HEK293 (cell line): ENCODE results near the gene STXBP3.

Source experiments
- CTCF ChIA-PET: fragments of 350-600 bp; formaldehyde crosslinking; extraction: SDS; loops from one replicate; lab custom pipeline; 2021; ENCODE audit warnings: antibody characterized with exemption; lab: Yijun Ruan, JAX
- POLR2A ChIA-PET: fragments of 300-600 bp; formaldehyde crosslinking; extraction: SDS; loops from one replicate; lab custom pipeline; 2020; ENCODE audit warnings: antibody characterized with exemption, inconsistent platforms; lab: Yijun Ruan, JAX
- H3K27ac ChIP-seq: fragments of 200-500 bp; sonication (Bioruptor generic); 2 replicates; pipeline ENCODE4 v1.5.1; 2014; ENCODE audit warnings: low read depth, low read length, control low read depth, inconsistent platforms; ENCODE audit errors: extremely low read depth
- H3K36me3 ChIP-seq, 2 experiments: fragments of 200-500 bp in 1 of 2; sonication (Bioruptor generic) in 1 of 2; 1 replicate in 1 of 2; 2 replicates in 1 of 2; pipeline ENCODE4 v1.5.1; 2014 to 2017; ENCODE audit warnings: inconsistent platforms in 2 of 2, low read length in 2 of 2; ENCODE audit not compliant: control insufficient read depth in 2 of 2, insufficient read depth in 1 of 2
- H3K4me1 ChIP-seq: fragments of 200-500 bp; sonication (Bioruptor generic); 2 replicates; pipeline ENCODE4 v1.5.1; 2014; ENCODE audit warnings: mild to moderate bottlenecking, low read length, inconsistent platforms; ENCODE audit not compliant: control insufficient read depth, insufficient read depth
- H3K4me3 ChIP-seq: 2 replicates; pipeline ENCODE4 v1.5.1; 2011; ENCODE audit warnings: low read depth, mild to moderate bottlenecking, control low read depth, low read length, moderate library complexity
- H3K9me3 ChIP-seq: fragments of 200-500 bp; sonication (Bioruptor generic); 2 replicates; pipeline ENCODE4 v1.5.1; 2014; ENCODE audit warnings: low read depth, low read length, inconsistent platforms; ENCODE audit not compliant: control insufficient read depth, insufficient read depth
- EGR2 ChIP-seq: fragments of 450-650 bp; formaldehyde crosslinking; IDR thresholded peaks from 2 replicates; pipeline ENCODE4 v1.5.1; 2016; ENCODE audit warnings: low read depth, missing biosample characterization, missing genetic modification characterization
- GLI4 ChIP-seq: fragments of 450-650 bp; formaldehyde crosslinking; IDR thresholded peaks from 2 replicates; pipeline ENCODE4 v1.5.1; 2016; ENCODE audit warnings: missing biosample characterization, missing genetic modification characterization
- GLIS1 ChIP-seq: fragments of 450-650 bp; formaldehyde crosslinking; IDR thresholded peaks from 2 replicates; pipeline ENCODE4 v1.5.1; 2016; ENCODE audit warnings: missing biosample characterization, missing genetic modification characterization
- KLF17 ChIP-seq: fragments of 450-650 bp; formaldehyde crosslinking; IDR thresholded peaks from 2 replicates; pipeline ENCODE4 v1.5.1; 2016; ENCODE audit warnings: missing biosample characterization, missing genetic modification characterization
- PBX3 ChIP-seq: sonication (generic); formaldehyde crosslinking; IDR thresholded peaks from 2 replicates; pipeline ENCODE4 v1.8.1; 2022; ENCODE audit warnings: mild to moderate bottlenecking, moderate library complexity, missing genetic modification reagents
- ZBTB17 ChIP-seq: fragments of 450-650 bp; formaldehyde crosslinking; IDR thresholded peaks from 2 replicates; pipeline ENCODE4 v1.5.1; 2016; ENCODE audit warnings: missing biosample characterization, missing genetic modification characterization
- ZBTB26 ChIP-seq: fragments of 450-650 bp; formaldehyde crosslinking; optimal IDR thresholded peaks from 2 replicates; pipeline ENCODE3; 2016; ENCODE audit warnings: missing biosample characterization, mild to moderate bottlenecking, missing genetic modification characterization
- ZFP69B ChIP-seq: fragments of 450-650 bp; formaldehyde crosslinking; IDR thresholded peaks from 2 replicates; pipeline ENCODE4 v1.5.1; 2016; ENCODE audit warnings: missing biosample characterization, missing genetic modification characterization
- ZNF132 ChIP-seq: fragments of 450-650 bp; formaldehyde crosslinking; IDR thresholded peaks from 2 replicates; pipeline ENCODE4 v1.5.1; 2017; ENCODE audit warnings: missing biosample characterization, missing genetic modification characterization, borderline replicate concordance
- ZNF23 ChIP-seq: fragments of 450-650 bp; formaldehyde crosslinking; IDR thresholded peaks from 2 replicates; pipeline ENCODE4 v1.5.1; 2016; ENCODE audit warnings: missing biosample characterization, missing genetic modification characterization, borderline replicate concordance
- ZNF26 ChIP-seq: fragments of 450-650 bp; formaldehyde crosslinking; IDR thresholded peaks from 2 replicates; pipeline ENCODE4 v1.5.1; 2016; ENCODE audit warnings: missing biosample characterization, missing genetic modification characterization
- ZNF274 ChIP-seq, 2 experiments: fragments of 200-500 bp in 1 of 2; fragments of 450-650 bp in 1 of 2; sonication (Bioruptor generic) in 1 of 2; formaldehyde crosslinking in 1 of 2; IDR thresholded peaks; 2 replicates each; pipeline versions ENCODE4 v1.5.1 to v1.6.1; 2014 to 2016; ENCODE audit warnings: borderline replicate concordance in 1 of 2, inconsistent platforms in 1 of 2, low read length in 1 of 2, missing biosample characterization in 1 of 2, missing genetic modification characterization in 1 of 2
- ZNF324 ChIP-seq: fragments of 450-650 bp; formaldehyde crosslinking; IDR thresholded peaks from 2 replicates; pipeline ENCODE4 v1.5.1; 2016; ENCODE audit warnings: missing biosample characterization, missing genetic modification characterization
- ZNF341 ChIP-seq: fragments of 450-650 bp; formaldehyde crosslinking; IDR thresholded peaks from 2 replicates; pipeline ENCODE4; 2016; ENCODE audit warnings: low read depth, missing biosample characterization, missing genetic modification characterization
- ZNF366 ChIP-seq: fragments of 450-650 bp; formaldehyde crosslinking; conservative IDR thresholded peaks from 2 replicates; pipeline ENCODE4 v1.5.1; 2016; ENCODE audit warnings: missing biosample characterization, missing genetic modification characterization
- ZNF416 ChIP-seq: fragments of 450-650 bp; formaldehyde crosslinking; IDR thresholded peaks from 2 replicates; pipeline ENCODE4 v1.5.1; 2016; ENCODE audit warnings: missing biosample characterization, missing genetic modification characterization
- ZNF48 ChIP-seq: fragments of 450-650 bp; formaldehyde crosslinking; IDR thresholded peaks from 2 replicates; pipeline ENCODE4 v1.5.1; 2016; ENCODE audit warnings: missing biosample characterization, missing genetic modification characterization
- ZNF530 ChIP-seq: fragments of 450-650 bp; formaldehyde crosslinking; IDR thresholded peaks from 2 replicates; pipeline ENCODE4 v1.5.1; 2016; ENCODE audit warnings: low read depth, missing biosample characterization, missing genetic modification characterization
- ZNF624 ChIP-seq: fragments of 450-650 bp; formaldehyde crosslinking; IDR thresholded peaks from 2 replicates; pipeline ENCODE4 v1.5.1; 2017; ENCODE audit warnings: missing biosample characterization, missing genetic modification characterization
- ZNF830 ChIP-seq: fragments of 450-650 bp; IDR thresholded peaks from 2 replicates; pipeline ENCODE4 v1.5.0; 2018; ENCODE audit warnings: missing biosample characterization, missing genetic modification characterization, low read depth, mild to moderate bottlenecking, moderate library complexity
- ZNF843 ChIP-seq: fragments of 450-650 bp; formaldehyde crosslinking; IDR thresholded peaks from 2 replicates; pipeline ENCODE4 v1.5.1; 2016; ENCODE audit warnings: missing biosample characterization, missing genetic modification characterization
- TF ChIP-seq, protein P1 (sequence below): fragments of 450-650 bp; formaldehyde crosslinking; IDR thresholded peaks from 2 replicates; pipeline ENCODE4 v1.5.1; 2016; ENCODE audit warnings: missing biosample characterization, missing genetic modification characterization, borderline replicate concordance
- TF ChIP-seq, protein P2 (sequence below): IDR thresholded peaks from 2 replicates; pipeline ENCODE4 v1.6.1; 2011; ENCODE audit warnings: mild to moderate bottlenecking, low read depth, low read length, borderline replicate concordance

STXBP3 gene

GRCh38 chr1:108758796-108759195 is 12.3 kb downstream of the STXBP3 start:
- TF ChIP-seq ZNF416 (tag by site-specific recombination) (no peak), ZFP69B (tag by site-specific recombination) (no peak), PBX3 (no peak), EGR2 (tag by site-specific recombination) (no peak), KLF17 (tag by site-specific recombination) (no peak), ZNF324 (tag by site-specific recombination) (no peak), ZNF23 (tag by site-specific recombination) (no peak)
- TF ChIP-seq, all 188 proteins: peak for 0
- POLR2A ChIA-PET: no interaction called here
- CTCF ChIA-PET: interaction anchor here (0.6 kb wide), 1 partner anchor 772 kb away, joined by 3 read pairs; no protein-coding TSS in a partner anchor
- peaks cover 52 to 62% of the 10 kb centered on the region in 2 experiments for H3K36me3 ChIP-seq
- H3K27ac ChIP-seq: no peak overlapping the region
- H3K4me3 ChIP-seq: no peak overlapping the region
- no peaks in the 10 kb centered on the region for H3K4me1 ChIP-seq
- H3K9me3 ChIP-seq: no peaks in the 10 kb centered on the region

- H3K4me3 ChIP-seq: no peak overlapping the region
- no peaks in the 10 kb centered on the region for H3K4me1 ChIP-seq
- ChIA-PET POLR2A (no interaction called here), CTCF (no interaction called here)
- no peak overlapping the region for H3K27ac ChIP-seq
- H3K36me3 ChIP-seq: peaks cover 11 to 52% of the 10 kb centered on the region in 2 experiments
- no peaks in the 10 kb centered on the region for H3K9me3 ChIP-seq
- TF ChIP-seq ZNF843 (tag by site-specific recombination) (no peak), ZNF26 (tag by site-specific recombination) (no peak), ZNF530 (tag by site-specific recombination) (no peak), ZNF624 (tag by site-specific recombination) (no peak), ZNF830 (tag by site-specific recombination) (no peak), GLI4 (tag by site-specific recombination) (no peak), ZBTB26 (tag by site-specific recombination) (no peak), ZNF366 (no peak), GLIS1 (tag by site-specific recombination) (no peak), ZNF341 (tag by site-specific recombination) (no peak), ZBTB17 (tag by site-specific recombination) (no peak), ZNF48 (tag by site-specific recombination) (no peak), ZNF132 (tag by site-specific recombination) (no peak), ZNF274 (IDR thresholded peaks at IDR 0.05; ENCODE audit: low read length) (no peak), ZNF274 (tag by site-specific recombination; IDR thresholded peaks at IDR 0.05; ENCODE audit: borderline replicate concordance) (no peak)
- TF ChIP-seq, protein P1, sequence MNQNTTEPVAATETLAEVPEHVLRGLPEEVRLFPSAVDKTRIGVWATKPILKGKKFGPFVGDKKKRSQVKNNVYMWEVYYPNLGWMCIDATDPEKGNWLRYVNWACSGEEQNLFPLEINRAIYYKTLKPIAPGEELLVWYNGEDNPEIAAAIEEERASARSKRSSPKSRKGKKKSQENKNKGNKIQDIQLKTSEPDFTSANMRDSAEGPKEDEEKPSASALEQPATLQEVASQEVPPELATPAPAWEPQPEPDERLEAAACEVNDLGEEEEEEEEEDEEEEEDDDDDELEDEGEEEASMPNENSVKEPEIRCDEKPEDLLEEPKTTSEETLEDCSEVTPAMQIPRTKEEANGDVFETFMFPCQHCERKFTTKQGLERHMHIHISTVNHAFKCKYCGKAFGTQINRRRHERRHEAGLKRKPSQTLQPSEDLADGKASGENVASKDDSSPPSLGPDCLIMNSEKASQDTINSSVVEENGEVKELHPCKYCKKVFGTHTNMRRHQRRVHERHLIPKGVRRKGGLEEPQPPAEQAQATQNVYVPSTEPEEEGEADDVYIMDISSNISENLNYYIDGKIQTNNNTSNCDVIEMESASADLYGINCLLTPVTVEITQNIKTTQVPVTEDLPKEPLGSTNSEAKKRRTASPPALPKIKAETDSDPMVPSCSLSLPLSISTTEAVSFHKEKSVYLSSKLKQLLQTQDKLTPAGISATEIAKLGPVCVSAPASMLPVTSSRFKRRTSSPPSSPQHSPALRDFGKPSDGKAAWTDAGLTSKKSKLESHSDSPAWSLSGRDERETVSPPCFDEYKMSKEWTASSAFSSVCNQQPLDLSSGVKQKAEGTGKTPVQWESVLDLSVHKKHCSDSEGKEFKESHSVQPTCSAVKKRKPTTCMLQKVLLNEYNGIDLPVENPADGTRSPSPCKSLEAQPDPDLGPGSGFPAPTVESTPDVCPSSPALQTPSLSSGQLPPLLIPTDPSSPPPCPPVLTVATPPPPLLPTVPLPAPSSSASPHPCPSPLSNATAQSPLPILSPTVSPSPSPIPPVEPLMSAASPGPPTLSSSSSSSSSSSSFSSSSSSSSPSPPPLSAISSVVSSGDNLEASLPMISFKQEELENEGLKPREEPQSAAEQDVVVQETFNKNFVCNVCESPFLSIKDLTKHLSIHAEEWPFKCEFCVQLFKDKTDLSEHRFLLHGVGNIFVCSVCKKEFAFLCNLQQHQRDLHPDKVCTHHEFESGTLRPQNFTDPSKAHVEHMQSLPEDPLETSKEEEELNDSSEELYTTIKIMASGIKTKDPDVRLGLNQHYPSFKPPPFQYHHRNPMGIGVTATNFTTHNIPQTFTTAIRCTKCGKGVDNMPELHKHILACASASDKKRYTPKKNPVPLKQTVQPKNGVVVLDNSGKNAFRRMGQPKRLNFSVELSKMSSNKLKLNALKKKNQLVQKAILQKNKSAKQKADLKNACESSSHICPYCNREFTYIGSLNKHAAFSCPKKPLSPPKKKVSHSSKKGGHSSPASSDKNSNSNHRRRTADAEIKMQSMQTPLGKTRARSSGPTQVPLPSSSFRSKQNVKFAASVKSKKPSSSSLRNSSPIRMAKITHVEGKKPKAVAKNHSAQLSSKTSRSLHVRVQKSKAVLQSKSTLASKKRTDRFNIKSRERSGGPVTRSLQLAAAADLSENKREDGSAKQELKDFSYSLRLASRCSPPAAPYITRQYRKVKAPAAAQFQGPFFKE (tag by site-specific recombination): no peak
- TF ChIP-seq, protein P2, sequence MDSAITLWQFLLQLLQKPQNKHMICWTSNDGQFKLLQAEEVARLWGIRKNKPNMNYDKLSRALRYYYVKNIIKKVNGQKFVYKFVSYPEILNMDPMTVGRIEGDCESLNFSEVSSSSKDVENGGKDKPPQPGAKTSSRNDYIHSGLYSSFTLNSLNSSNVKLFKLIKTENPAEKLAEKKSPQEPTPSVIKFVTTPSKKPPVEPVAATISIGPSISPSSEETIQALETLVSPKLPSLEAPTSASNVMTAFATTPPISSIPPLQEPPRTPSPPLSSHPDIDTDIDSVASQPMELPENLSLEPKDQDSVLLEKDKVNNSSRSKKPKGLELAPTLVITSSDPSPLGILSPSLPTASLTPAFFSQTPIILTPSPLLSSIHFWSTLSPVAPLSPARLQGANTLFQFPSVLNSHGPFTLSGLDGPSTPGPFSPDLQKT: no peak
Measured at GRCh38 chr1:108767115-108767514, 20.6 kb downstream of the STXBP3 start.
